T-helper 1 cell (primary cell): ENCODE measurements around the gene BTBD9.

Experiments
- DNase-seq, 5 donors: peaks; one replicate each; pipeline ENCODE4 v3.0.0-alpha.2; 2012 to 2020

BTBD9 gene

GRCh38 chr6:38503960-38504682 lies 135.6 kb downstream of the BTBD9 start:
- no peak for DNase-seq

DNA sequence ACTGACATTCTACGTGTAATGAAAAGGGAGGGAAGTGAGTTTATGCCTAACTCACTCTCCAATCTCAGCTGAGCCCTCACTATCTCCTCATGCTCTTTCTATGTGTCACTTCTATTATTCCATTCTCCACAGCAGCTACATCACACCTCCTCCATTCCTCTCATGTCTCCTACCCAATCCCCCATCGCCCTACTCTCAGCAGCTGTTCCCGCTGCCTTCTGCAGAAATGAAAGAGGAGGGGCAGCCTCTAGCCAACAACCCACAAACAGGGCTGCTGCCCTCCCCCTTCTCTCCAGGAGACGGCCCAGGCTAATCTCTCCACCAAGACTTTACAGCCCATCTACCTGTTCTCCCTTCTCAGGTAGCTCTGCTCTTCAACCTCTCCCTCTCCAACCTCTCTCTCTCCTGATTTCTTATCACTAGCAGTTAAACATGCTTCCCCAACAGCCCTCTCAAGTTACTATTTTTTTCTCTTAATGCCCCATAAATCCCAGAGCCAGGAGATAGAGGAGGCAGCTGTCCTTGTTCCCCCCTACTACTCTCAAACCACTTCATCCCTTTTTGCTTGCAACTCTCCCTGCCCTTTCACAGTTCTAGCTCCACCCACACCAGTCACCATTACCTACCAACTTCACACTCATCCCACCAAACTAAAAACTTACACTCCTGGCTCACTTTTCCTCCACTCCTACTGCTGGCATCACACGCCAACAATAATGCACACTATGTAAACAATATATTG lies 136.5 kb downstream of the BTBD9 start:
- no peak for DNase-seq

- no peak for DNase-seq
These were observed 137.3 kb downstream of the BTBD9 start for GRCh38 chr6:38502423-38502822.

- DNase-seq = no peak
These were observed 137.8 kb downstream of the BTBD9 start for GRCh38 chr6:38501931-38502330.

- DNase-seq = no peak
These were observed 140.1 kb downstream of the BTBD9 start for GRCh38 chr6:38499529-38500096.

- DNase-seq = no peak
These were observed 140.8 kb downstream of the BTBD9 start for GRCh38 chr6:38498805-38499445.

- DNase-seq = no peak
These were observed 141.6 kb downstream of the BTBD9 start for GRCh38 chr6:38498085-38498484.

DNA sequence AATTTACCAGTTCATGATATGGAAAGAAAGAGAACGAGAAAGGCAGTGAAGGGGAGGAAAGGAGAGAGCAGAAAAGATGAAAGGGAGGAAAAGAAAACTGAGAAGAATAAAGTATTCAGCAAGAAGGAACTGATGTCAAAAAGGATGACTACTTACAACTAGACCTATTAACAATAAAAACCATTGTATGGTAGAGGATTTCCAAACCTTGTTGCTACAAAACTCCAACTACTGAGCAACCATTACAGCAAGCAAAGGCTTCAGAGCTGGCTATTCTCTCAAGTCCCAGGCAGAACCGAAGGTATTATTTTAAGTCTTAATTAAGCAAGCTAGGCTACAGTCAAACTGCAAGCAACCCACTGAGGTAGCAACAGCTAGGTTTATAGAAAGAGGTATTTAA lies 142.2 kb downstream of the BTBD9 start:
- DNase-seq = no peak

- peak in 1 of 5 donors; percentile 18 for DNase-seq
These were observed 143.7 kb downstream of the BTBD9 start for GRCh38 chr6:38495922-38496635.

DNA sequence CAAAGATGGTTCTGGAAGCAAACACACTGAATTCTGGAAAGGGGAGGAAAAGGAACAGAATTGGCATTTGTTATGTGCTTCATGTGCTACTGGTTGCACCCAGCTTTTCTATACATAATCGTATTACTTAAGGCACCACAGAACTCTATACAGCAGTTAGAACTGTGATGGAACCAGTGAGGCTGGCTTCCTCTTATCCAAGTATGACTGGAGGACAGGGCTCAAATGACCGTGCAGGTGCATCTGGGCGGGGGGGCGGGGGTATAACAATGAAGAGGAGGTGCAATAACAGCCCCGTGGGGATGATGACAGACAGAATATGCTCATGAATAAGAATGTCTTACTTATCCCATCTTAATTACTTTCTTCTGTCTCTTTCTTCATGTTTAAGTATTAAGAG lies 144.2 kb downstream of the BTBD9 start:
- DNase-seq = peak in 1 of 5 donors; percentile 2

GRCh38 chr6:38493931-38494547 lies 145.7 kb downstream of the BTBD9 start:
- DNase-seq = peak; percentile 36 to 78 (median 64)

- DNase-seq = no peak
These were observed 147.7 kb downstream of the BTBD9 start for GRCh38 chr6:38492031-38492430.

DNA sequence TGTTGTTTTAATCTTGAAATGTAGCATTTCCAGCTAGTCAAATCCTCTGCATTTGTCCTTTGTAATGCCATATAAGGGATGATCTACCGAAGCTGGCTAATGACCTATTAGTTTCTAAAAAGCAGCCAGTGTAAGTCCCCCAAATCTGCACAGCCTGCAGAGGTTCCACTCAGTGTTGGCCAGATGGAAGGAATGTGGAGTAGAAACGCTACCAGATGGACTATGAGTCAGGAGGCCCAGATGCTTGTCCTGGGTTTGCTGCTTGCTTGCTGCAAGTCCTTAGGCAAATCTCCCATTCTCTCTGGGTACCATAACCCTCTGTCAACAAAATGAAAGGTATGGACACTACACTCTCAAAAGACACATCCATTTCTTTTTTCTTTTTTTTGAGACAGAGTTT lies 149.8 kb downstream of the BTBD9 start:
- DNase-seq = no peak

DNA sequence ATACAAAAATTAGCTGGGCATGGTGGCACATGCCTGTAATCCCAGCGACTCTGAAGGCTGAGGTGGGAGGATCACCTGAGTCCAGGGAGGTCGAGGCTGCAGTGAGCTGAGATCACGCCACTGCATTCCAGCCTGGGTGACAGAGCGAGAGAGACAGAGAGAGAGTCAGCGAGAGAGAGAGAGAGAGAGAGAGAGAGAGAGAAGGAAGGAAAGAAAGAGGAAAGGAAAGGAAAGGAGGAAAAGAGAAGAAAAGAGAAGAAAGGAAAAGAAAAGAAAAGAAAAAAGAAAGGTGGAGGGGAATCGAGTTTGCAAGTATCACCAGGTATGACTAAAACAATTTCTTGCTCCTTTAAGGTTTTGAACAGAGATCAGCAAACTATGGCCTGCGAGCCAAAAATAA lies 152.3 kb downstream of the BTBD9 start:
- no peak for DNase-seq

GRCh38 chr6:38485488-38485887 lies 154.2 kb downstream of the BTBD9 start:
- DNase-seq = no peak

GRCh38 chr6:38484656-38485055 lies 155.1 kb downstream of the BTBD9 start:
- DNase-seq = no peak

DNA sequence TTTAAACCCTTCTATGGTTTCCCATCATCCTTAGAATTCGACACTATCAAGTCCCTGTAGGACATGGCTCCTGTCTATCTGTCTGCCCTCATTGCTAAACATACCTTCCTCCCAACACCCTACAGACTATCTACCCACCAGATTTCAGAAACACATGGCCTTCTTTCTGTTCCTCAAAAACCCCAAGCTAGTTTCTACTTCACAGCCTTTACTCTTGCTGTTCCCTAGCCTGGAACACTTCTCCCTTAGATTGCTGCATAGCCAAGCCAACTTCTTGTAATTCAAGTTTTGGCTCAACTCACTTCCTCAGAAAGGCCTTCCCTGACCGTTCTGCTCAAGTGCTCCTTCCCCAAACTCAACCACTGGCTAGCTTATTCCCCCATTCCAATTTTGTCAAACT lies 156.2 kb downstream of the BTBD9 start:
- no peak for DNase-seq

DNA sequence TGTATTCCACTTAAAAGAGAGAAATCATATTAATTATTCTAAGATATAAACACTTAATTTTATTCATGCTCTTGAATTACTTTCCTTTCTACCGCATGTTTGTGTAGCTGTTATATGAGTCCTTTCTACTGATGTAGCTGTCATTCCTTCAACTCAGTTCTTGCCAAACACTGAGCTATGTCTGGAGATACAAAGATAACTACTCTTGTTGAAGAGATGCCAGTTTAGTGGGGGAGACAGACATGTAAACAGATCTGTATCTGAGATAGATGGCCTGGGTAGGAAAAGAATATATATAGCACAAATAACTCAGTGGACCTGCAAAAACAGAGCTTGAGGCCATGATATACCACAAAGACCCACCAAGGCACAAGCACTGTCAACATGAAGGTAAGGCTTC lies 157.3 kb downstream of the BTBD9 start:
- no peak for DNase-seq

GRCh38 chr6:38481851-38482250 lies 157.9 kb downstream of the BTBD9 start:
- DNase-seq = no peak

GRCh38 chr6:38481211-38481836 lies 158.4 kb downstream of the BTBD9 start:
- DNase-seq = no peak

- no peak for DNase-seq
These were observed 159.7 kb downstream of the BTBD9 start for GRCh38 chr6:38480036-38480435.

DNA sequence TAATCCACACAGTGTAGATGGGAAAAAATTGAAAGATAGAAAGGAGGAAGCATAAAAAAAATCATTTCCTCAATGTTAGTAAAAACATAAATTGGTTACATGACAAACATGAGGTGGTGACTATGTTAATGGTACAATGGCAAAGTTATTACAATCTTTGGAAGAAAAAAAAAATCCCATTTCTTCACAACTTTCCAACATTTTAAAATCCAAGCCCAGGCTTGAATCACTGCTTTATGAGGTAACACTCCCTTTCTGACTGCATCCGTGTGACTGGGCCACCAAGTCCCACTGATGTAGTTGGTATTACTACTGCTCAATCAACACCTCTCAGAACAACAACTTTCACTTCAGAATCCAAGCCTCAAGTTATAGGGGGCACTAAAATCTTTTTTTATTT lies 160.4 kb downstream of the BTBD9 start:
- DNase-seq = no peak
